Activated CD4-positive, alpha-beta memory T cell treated with anti-CD3 and anti-CD28 coated beads for 36 hours (primary cell): Measurements from ENCODE around the gene TACC2. TPM values are rescaled to one million over a fixed set of nuclear protein-coding genes. Genes with fewer than 3 reads are reported as not detected.

Experiments
- CTCF ChIA-PET: fragments of 350-600 bp; sonication (Branson Sonifier 250); formaldehyde crosslinking; loops from one replicate; lab custom pipeline; 2021; ENCODE audit warnings: antibody characterized with exemption, inconsistent platforms; lab: Charles Lee
- POLR2A ChIA-PET: fragments of 350-600 bp; sonication (Branson Sonifier 250); formaldehyde crosslinking; loops from one replicate; lab custom pipeline; 2021; ENCODE audit warnings: antibody characterized with exemption; lab: Charles Lee
- DNase-seq: peaks from one replicate; pipeline ENCODE4 v3.0.0-alpha.2; 2020
- H3K27ac Mint-ChIP-seq: one replicate; pipeline ENCODE4 v1.8.0; 2021; ENCODE audit warnings: mixed read lengths
- H3K27me3 Mint-ChIP-seq: one replicate; pipeline ENCODE4 v1.8.0; 2021; ENCODE audit warnings: mixed read lengths
- H3K36me3 Mint-ChIP-seq: one replicate; pipeline ENCODE4 v1.8.0; 2021; ENCODE audit warnings: mixed read lengths
- H3K4me1 Mint-ChIP-seq: one replicate; pipeline ENCODE4 v1.8.0; 2021; ENCODE audit warnings: low read depth, mixed read lengths
- H3K4me3 Mint-ChIP-seq: one replicate; pipeline ENCODE4 v1.8.0; 2021; ENCODE audit warnings: mild to moderate bottlenecking, mixed read lengths
- H3K9me3 Mint-ChIP-seq: one replicate; pipeline ENCODE4 v1.8.0; 2021; ENCODE audit warnings: mixed read lengths
- intact Hi-C: fragments of 100-400 bp; cut with micrococcal nuclease; formaldehyde crosslinking; loops from one replicate; pipeline ENCODE4 v1.15.1; 2023
- total RNA-seq, 2 experiments: library from RNA; stranded (reverse); gene quantifications; one replicate each; pipeline ENCODE4 v1.2.3, GENCODE V29; 2021

The TACC2 gene
- total RNA-seq, 2 experiments from 2014 or later = not detected

- Mint-ChIP-seq H3K9me3 (no peaks in the 10 kb centered on the region), H3K4me3 (no peak overlapping the region), H3K27me3 (no peaks in the 10 kb centered on the region), H3K27ac (no peak overlapping the region), H3K36me3 (no peaks in the 10 kb centered on the region), H3K4me1 (no peaks in the 10 kb centered on the region)
- POLR2A ChIA-PET = no interaction called here
- CTCF ChIA-PET = interaction anchor here (1.1 kb wide), 1 partner anchor 59 kb away, joined by 3 read pairs; no protein-coding TSS in a partner anchor
- DNase-seq = no peak
- intact Hi-C loops = no loop called here
Measured at GRCh38 chr10:122239578-122240257, 250.8 kb downstream of the TACC2 start.

- H3K27ac Mint-ChIP-seq = no peak overlapping the region
- H3K4me1 Mint-ChIP-seq = no peaks in the 10 kb centered on the region
- ChIA-PET CTCF (no interaction called here), POLR2A (no interaction called here)
- no peaks in the 10 kb centered on the region for H3K36me3 Mint-ChIP-seq
- H3K4me3 Mint-ChIP-seq = no peak overlapping the region
- no peak for DNase-seq
- no peaks in the 10 kb centered on the region for H3K27me3 Mint-ChIP-seq
- H3K9me3 Mint-ChIP-seq = no peaks in the 10 kb centered on the region
- intact Hi-C loops = no loop called here
Measured at GRCh38 chr10:122240401-122240800, 251.4 kb downstream of the TACC2 start.

- no peaks in the 10 kb centered on the region for H3K9me3 Mint-ChIP-seq
- DNase-seq = no peak
- ChIA-PET CTCF (no interaction called here), POLR2A (no interaction called here)
- H3K4me1 Mint-ChIP-seq = no peaks in the 10 kb centered on the region
- no peaks in the 10 kb centered on the region for H3K27me3 Mint-ChIP-seq
- H3K36me3 Mint-ChIP-seq = no peaks in the 10 kb centered on the region
- H3K4me3 Mint-ChIP-seq = no peak overlapping the region
- H3K27ac Mint-ChIP-seq = no peak overlapping the region
- intact Hi-C loops = no loop called here
Measured at GRCh38 chr10:122241836-122242235, 252.9 kb downstream of the TACC2 start.

- no peak overlapping the region for H3K27ac Mint-ChIP-seq
- CTCF ChIA-PET = no interaction called here
- no peaks in the 10 kb centered on the region for H3K36me3 Mint-ChIP-seq
- no peaks in the 10 kb centered on the region for H3K9me3 Mint-ChIP-seq
- no peaks in the 10 kb centered on the region for H3K27me3 Mint-ChIP-seq
- intact Hi-C loops = no loop called here
- DNase-seq = no peak
- no peak overlapping the region for H3K4me3 Mint-ChIP-seq
- POLR2A ChIA-PET = no interaction called here
- no peaks in the 10 kb centered on the region for H3K4me1 Mint-ChIP-seq
Measured at GRCh38 chr10:122243550-122243949, 254.6 kb downstream of the TACC2 start.

- ChIA-PET POLR2A (no interaction called here), CTCF (interaction anchor here (2.0 kb wide), 1 partner anchor 23 kb away, joined by 5 read pairs; no protein-coding TSS in a partner anchor)
- Mint-ChIP-seq H3K27me3 (no peaks in the 10 kb centered on the region), H3K27ac (no peak overlapping the region), H3K36me3 (no peaks in the 10 kb centered on the region), H3K4me3 (no peak overlapping the region), H3K9me3 (no peaks in the 10 kb centered on the region), H3K4me1 (no peaks in the 10 kb centered on the region)
- no peak for DNase-seq
- intact Hi-C loops = no loop called here
Measured at GRCh38 chr10:122244001-122244975, 255.3 kb downstream of the TACC2 start.

- Mint-ChIP-seq H3K9me3 (no peaks in the 10 kb centered on the region), H3K4me3 (no peak overlapping the region), H3K27me3 (no peaks in the 10 kb centered on the region), H3K27ac (no peak overlapping the region), H3K4me1 (no peaks in the 10 kb centered on the region), H3K36me3 (no peaks in the 10 kb centered on the region)
- CTCF ChIA-PET = interaction anchor here (2.0 kb wide), 1 partner anchor 22 kb away, joined by 5 read pairs; no protein-coding TSS in a partner anchor
- intact Hi-C loops = no loop called here
- POLR2A ChIA-PET = no interaction called here
- DNase-seq = no peak
Measured at GRCh38 chr10:122245136-122245535, 256.2 kb downstream of the TACC2 start.

GRCh38 chr10:122245897-122246296, 256.9 kb downstream of the TACC2 start:
- no peaks in the 10 kb centered on the region for H3K36me3 Mint-ChIP-seq
- DNase-seq = no peak
- POLR2A ChIA-PET = interaction anchor here (1.6 kb wide), 1 partner anchor 18 kb away, joined by 4 read pairs; no protein-coding TSS in a partner anchor
- CTCF ChIA-PET = interaction anchor here (2.0 kb wide), 1 partner anchor 21 kb away, joined by 5 read pairs; no protein-coding TSS in a partner anchor
- no peak overlapping the region for H3K27ac Mint-ChIP-seq
- no peak overlapping the region for H3K4me3 Mint-ChIP-seq
- H3K4me1 Mint-ChIP-seq = no peaks in the 10 kb centered on the region
- H3K27me3 Mint-ChIP-seq = no peaks in the 10 kb centered on the region
- intact Hi-C loops = no loop called here
- H3K9me3 Mint-ChIP-seq = no peaks in the 10 kb centered on the region

- H3K27me3 Mint-ChIP-seq = peaks cover 2% of the 10 kb centered on the region
- CTCF ChIA-PET = interaction anchor here (0.5 to 2.0 kb wide), 4 partner anchors 20 to 775 kb away, joined by 3 to 5 read pairs (median 4); partner anchors contain the start of gene BTBD16
- no peaks in the 10 kb centered on the region for H3K36me3 Mint-ChIP-seq
- intact Hi-C loops = no loop called here
- POLR2A ChIA-PET = interaction anchor here (1.0 to 1.6 kb wide), 2 partner anchors 17 to 19 kb away, joined by 3 to 4 read pairs; no protein-coding TSS in a partner anchor
- H3K27ac Mint-ChIP-seq = no peak overlapping the region
- DNase-seq = no peak
- H3K4me1 Mint-ChIP-seq = no peaks in the 10 kb centered on the region
- H3K9me3 Mint-ChIP-seq = no peaks in the 10 kb centered on the region
- no peak overlapping the region for H3K4me3 Mint-ChIP-seq
Measured at GRCh38 chr10:122246830-122247520, 258.0 kb downstream of the TACC2 start.

- H3K9me3 Mint-ChIP-seq = no peaks in the 10 kb centered on the region
- no peaks in the 10 kb centered on the region for H3K36me3 Mint-ChIP-seq
- CTCF ChIA-PET = interaction anchor here (1.4 kb wide), 1 partner anchor 20 kb away, joined by 4 read pairs; no protein-coding TSS in a partner anchor
- DNase-seq = no peak
- POLR2A ChIA-PET = no interaction called here
- H3K4me1 Mint-ChIP-seq = no peaks in the 10 kb centered on the region
- H3K4me3 Mint-ChIP-seq = no peak overlapping the region
- no peak overlapping the region for H3K27ac Mint-ChIP-seq
- peaks cover 4% of the 10 kb centered on the region for H3K27me3 Mint-ChIP-seq
- intact Hi-C loops = no loop called here
Measured at GRCh38 chr10:122248356-122249302, 259.7 kb downstream of the TACC2 start.

GRCh38 chr10:122249303-122249850, 260.4 kb downstream of the TACC2 start:
- Mint-ChIP-seq H3K9me3 (no peaks in the 10 kb centered on the region), H3K4me3 (no peak overlapping the region), H3K27ac (no peak overlapping the region), H3K27me3 (peaks cover 4% of the 10 kb centered on the region), H3K4me1 (no peaks in the 10 kb centered on the region), H3K36me3 (no peaks in the 10 kb centered on the region)
- ChIA-PET CTCF (no interaction called here), POLR2A (no interaction called here)
- no peak for DNase-seq
- intact Hi-C loops = no loop called here
